Sciatic nerve (tissue), 2 donors: ENCODE results near the gene USP4. TPM values are rescaled to one million over a fixed set of nuclear protein-coding genes. Genes with fewer than 3 reads are reported as not detected.
"Not testable (repeated sequence)": the region's sequence is repeated elsewhere in the genome, so short reads cannot be mapped to it uniquely, and the experiment has no call there.

Experiments
- ATAC-seq: fragments of 200-7000 bp; cut with Tn5 transposase; one replicate; pipeline ENCODE4 v1.9.1; 2020; ENCODE audit warnings: mild to moderate bottlenecking, moderate library complexity
- DNase-seq: peaks from one replicate; pipeline ENCODE4 v3.0.0-alpha.2; 2020; ENCODE audit warnings: low spot score
- intact Hi-C: fragments of 100-400 bp; cut with DNase I; formaldehyde crosslinking; loops from one replicate; pipeline ENCODE4 v1.14.2; 2022
- total RNA-seq: library from RNA; stranded (reverse); fragmentation: NEBNext Ultra II Directional; extraction: Animal tissue kit (Norgen Biotek cat#: 25700); gene quantifications from one replicate; pipeline ENCODE4 v1.2.1, GENCODE V29; 2021
- donor health status: DM: no; HTN: no; CAD: no.
- donor health status: DM: no; HTN: no; CAD: no.

USP4 gene
- total RNA-seq, 1 donor from 2014 or later = 83.2 TPM

DNA sequence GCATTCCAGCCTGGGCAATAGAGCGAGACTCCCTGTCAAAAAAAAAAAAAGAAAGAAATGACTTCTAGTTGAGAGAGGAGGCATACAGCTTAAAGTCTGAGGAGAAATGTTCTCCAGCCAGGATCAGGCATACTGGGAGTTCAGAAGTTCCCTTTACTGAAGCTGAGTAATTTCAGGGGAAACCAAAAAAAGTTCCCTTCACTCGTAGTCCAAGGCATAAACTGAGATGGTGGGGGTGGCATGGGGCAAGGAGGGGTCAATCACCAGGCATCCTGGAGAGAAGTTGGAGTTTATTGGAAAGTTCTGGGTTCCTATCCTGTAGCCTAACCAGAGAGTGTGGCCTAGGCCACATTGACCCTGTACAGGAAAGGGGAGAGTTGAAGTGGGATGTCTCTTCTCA lies 12.4 kb upstream of the USP4 start:
- DNase-seq (no peak), ATAC-seq (no peak)
- intact Hi-C loops = no loop called here

GRCh38 chr3:49351521-49352011 lies 11.7 kb upstream of the USP4 start:
- DNase-seq (no peak), ATAC-seq (peak; percentile 30)
- intact Hi-C loops = no loop called here

DNA sequence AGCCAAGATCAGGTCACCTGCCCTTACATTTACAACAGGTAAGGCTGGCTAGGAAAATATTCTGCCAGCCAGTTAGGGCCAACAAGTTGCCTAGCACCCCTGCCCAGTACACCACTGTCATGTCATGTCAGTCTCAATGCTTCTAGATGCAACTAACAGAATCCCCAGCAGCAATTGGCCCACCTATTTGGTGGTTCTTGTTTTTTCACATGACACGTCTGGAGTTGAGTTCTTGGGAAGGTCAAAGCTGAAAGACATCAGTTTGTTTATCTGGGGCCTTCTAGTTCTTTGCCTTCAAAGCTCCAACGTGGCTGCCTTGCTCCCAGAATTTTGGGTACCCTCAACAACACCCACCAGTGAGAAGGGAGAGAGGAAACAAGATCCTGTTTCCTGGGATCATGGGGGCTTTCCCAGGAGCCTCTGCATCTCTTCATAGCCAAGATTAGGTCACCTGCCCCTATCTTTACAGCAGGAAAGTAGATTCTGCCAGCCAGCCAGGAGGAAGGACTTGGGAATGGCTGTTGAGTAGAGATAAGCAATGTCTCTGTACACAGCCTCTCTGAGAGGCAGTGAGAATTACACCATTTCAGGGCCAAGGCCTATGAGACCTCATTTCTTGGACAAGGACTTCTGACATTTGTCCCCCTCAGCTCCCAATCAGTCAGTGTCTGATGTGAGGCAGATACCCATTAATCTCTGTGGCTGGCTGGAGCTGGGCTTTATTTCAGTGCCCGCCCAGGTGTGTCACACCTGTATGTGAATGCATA lies 9.7 kb upstream of the USP4 start:
- ATAC-seq (no peak), DNase-seq (no peak)
- intact Hi-C loops = no loop called here

DNA sequence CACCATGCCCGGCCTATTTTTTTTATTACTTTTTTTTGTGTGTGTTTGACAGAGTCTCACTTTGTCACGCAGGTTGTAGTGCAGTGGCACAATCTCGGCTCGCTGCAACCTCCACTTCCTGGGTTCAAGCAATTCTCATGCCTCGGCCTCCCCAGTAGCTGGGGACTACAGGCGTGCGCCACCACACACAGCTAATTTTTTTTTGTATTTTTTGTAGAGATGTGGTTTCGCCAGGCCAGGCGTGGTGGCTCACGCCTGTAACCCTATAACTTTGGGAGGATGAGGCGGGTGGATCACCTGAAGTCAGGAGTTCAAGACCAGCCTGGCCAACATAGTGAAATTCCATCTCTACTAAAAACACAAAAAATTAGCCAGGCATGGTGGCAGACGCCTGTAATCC lies 8.5 kb upstream of the USP4 start:
- intact Hi-C loops, DNase-seq, ATAC-seq: not testable (repeated sequence)

GRCh38 chr3:49346797-49347251 lies 7.0 kb upstream of the USP4 start:
- no peak for DNase-seq
- ATAC-seq = no peak
- intact Hi-C loops = no loop called here

GRCh38 chr3:49343163-49343562 lies 3.3 kb upstream of the USP4 start:
- no peak for ATAC-seq
- no peak for DNase-seq
- intact Hi-C loops = no loop called here

GRCh38 chr3:49341996-49342395 lies 2.1 kb upstream of the USP4 start:
- no peak for DNase-seq
- intact Hi-C loops = no loop called here
- ATAC-seq = no peak

- intact Hi-C loops = no loop called here
- peak; percentile 68 for DNase-seq
Measured at GRCh38 chr3:49339581-49339940, 292 bp downstream of the USP4 start.

DNA sequence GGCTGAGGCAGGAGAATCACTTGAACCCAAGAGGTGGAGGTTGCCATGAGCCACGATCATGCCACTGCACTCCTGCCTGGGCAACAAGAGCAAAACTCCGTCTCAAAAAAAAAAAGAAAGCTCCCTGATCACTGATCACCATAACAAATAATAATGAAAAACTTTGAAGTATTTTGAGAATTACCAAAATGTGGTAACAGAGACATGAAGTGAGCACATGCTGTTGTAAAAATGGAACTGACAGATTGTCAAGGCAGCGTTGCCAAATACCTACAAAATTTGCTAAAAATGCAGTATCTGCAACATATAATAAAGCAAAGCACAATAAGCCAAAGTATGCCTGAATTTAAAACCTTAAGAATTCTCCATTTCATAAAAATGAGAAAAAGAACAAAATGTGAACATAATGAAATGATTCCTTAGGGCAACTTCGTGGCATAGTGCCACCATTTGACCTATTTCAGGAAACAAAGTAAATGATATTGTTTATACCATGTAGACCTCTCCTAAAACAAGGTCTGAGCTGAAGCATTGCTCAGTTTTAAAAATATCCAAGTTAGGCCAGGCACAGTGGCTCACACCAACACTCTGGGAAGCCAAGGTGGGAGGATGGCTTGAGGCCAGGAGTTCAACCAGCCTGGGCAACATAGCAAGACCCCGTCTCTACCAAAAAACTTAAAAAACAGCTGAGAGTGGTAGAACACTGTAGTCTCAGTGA lies 5.8 kb downstream of the USP4 start:
- no peak for DNase-seq
- intact Hi-C loops = no loop called here
- no peak for ATAC-seq

More at GRCh38 chr3:49339581-49339940, 292 bp downstream of the USP4 start:
- peak; percentile 3 for ATAC-seq

- intact Hi-C loops = no loop called here
- no peak for ATAC-seq
Measured at GRCh38 chr3:49333091-49333490, 6.8 kb downstream of the USP4 start.

GRCh38 chr3:49329186-49329585 lies 10.7 kb downstream of the USP4 start:
- no peak for DNase-seq
- no peak for ATAC-seq
- intact Hi-C loops = no loop called here

More at GRCh38 chr3:49333091-49333490, 6.8 kb downstream of the USP4 start:
- no peak for DNase-seq

DNA sequence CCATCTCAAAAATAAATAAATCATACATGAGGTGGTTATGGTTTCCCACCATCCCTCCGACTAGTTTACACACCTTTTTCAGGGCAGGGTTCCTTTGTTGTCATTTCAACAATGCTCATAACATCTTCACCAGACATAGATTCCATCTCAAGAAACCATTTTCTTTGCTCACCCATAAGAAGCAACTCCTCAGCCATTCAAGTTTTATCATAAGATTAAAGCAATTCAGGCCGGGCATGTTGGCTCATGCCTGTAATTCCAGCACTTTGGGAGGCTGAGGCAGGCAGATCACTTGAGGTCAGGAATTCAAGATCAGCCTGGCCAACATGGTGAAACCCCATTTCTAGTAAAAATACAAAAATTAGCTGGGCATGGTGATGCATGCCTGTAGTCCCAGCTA lies 11.5 kb downstream of the USP4 start:
- DNase-seq, intact Hi-C loops, ATAC-seq: not testable (repeated sequence)

DNA sequence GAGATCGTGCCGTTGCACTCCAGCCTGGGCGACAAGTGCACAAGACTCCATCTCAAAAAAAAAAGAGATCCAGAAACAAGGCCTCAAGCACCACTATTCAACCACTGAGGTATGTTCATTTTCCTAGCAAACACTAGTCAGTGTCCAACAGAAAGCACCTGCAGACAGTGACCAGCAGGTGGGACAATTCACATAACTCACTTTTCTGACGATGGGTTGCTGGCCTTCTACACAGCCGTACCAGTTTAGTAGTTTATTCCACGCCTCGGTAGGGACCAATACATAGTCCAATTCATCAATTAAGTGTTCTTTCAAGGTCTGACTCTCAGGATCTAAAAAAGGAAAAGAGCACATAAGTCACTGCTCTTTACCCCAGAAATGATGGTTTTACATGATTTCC lies 12.4 kb downstream of the USP4 start:
- intact Hi-C loops = no loop called here
- ATAC-seq (no peak), DNase-seq (no peak)

- DNase-seq (no peak), ATAC-seq (no peak)
- intact Hi-C loops = no loop called here
Measured at GRCh38 chr3:49324768-49325167, 15.1 kb downstream of the USP4 start.

- DNase-seq = no peak
- intact Hi-C loops = loop anchor here (1.0 kb wide), 1 partner anchor 21 kb away; no protein-coding TSS in a partner anchor
- ATAC-seq = no peak
Measured at GRCh38 chr3:49316696-49317457, 23.0 kb downstream of the USP4 start.

GRCh38 chr3:49313896-49314688 lies 25.8 kb downstream of the USP4 start:
- intact Hi-C loops = loop anchor here (5.0 kb wide), 1 partner anchor 1622 kb away; no protein-coding TSS in a partner anchor
- no peak for ATAC-seq
- no peak for DNase-seq

DNA sequence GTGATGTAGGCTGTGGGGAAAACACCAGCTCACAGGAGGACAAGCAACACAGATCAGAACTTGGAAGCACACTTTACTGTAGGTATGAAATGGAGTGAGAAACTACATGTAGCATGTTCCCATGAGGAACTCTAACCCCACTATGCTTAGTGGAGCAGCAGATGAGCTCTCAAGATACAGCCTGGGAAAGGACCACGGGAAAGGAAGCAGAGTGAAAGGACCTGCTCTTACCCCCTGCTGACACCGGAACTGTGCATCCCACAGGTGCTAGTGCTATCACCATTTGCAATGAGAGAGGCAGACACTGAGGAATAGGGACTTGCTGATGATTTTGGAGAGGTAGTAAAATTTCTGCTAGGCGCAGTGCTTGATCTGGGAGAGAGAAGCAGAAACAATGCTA lies 28.6 kb downstream of the USP4 start:
- intact Hi-C loops = loop anchor here (5.0 kb wide), 1 partner anchor 1619 kb away; no protein-coding TSS in a partner anchor
- DNase-seq (no peak), ATAC-seq (no peak)

DNA sequence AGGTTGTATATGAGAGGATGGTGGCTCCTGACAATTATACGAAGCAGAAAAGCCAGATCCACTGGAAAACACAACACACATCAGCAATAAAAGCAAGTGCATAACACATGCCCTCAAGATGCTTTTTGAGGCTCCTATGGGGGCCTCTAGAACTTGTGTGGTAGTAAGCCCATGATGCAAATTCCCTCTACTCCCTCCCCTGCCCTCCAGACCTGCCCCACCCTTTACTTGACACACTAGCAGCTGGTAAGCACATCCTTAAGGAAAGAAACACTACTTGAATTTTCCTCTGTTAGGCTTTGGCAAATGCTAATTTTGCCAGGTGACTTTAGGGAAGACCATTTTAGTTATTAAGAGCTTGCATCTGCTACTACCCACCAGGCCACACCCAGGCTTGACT lies 29.2 kb downstream of the USP4 start:
- ATAC-seq = no peak
- intact Hi-C loops = loop anchor here (5.0 kb wide), 1 partner anchor 1618 kb away; no protein-coding TSS in a partner anchor
- no peak for DNase-seq

GRCh38 chr3:49305608-49306007 lies 34.2 kb downstream of the USP4 start:
- intact Hi-C loops = no loop called here
- ATAC-seq (no peak), DNase-seq (no peak)
